ENCODE results near the gene TMEM176B.
"Not testable (repeated sequence)": the region's sequence is repeated elsewhere in the genome, so short reads cannot be mapped to it uniquely, and the experiment has no call there.

The TMEM176B gene

GRCh38 chr7:150820578-150821198, 20.5 kb upstream of the TMEM176B start:
- DNase-seq, result no peak

- no peak for DNase-seq
These were observed 20.0 kb upstream of the TMEM176B start for GRCh38 chr7:150820148-150820547.

GRCh38 chr7:150818971-150819370, 18.8 kb upstream of the TMEM176B start:
- DNase-seq, result no peak

- DNase-seq, result no peak
These were observed 14.3 kb upstream of the TMEM176B start for GRCh38 chr7:150814328-150815001.

- not testable (repeated sequence) for DNase-seq
These were observed 7.7 kb upstream of the TMEM176B start for GRCh38 chr7:150807616-150808438.

GRCh38 chr7:150806863-150807262, 6.7 kb upstream of the TMEM176B start:
- DNase-seq, result no peak

GRCh38 chr7:150806454-150806853, 6.3 kb upstream of the TMEM176B start:
- DNase-seq, result no peak

GRCh38 chr7:150805864-150806263, 5.7 kb upstream of the TMEM176B start:
- no peak for DNase-seq

- no peak for DNase-seq
These were observed 4.6 kb upstream of the TMEM176B start for GRCh38 chr7:150804802-150805201.

- no peak for DNase-seq
These were observed 3.1 kb upstream of the TMEM176B start for GRCh38 chr7:150803161-150803860.

GRCh38 chr7:150801946-150802771, 2.0 kb upstream of the TMEM176B start:
- no peak for DNase-seq

GRCh38 chr7:150801242-150801945, 1.2 kb upstream of the TMEM176B start:
- DNase-seq, result no peak

- peak; percentile 14 for DNase-seq
These were observed 547 bp upstream of the TMEM176B start, which contains the start of gene TMEM176A for GRCh38 chr7:150800581-150801241. Gene TMEM176A, plus strand, starts transcription at chr7:150800769. Its CDS starts 782 bp downstream, at chr7:150801551.

- no peak for DNase-seq
These were observed 1.0 kb downstream of the TMEM176B start for GRCh38 chr7:150799156-150799555.

GRCh38 chr7:150797661-150798060, 2.5 kb downstream of the TMEM176B start:
- DNase-seq, result no peak

- no peak for DNase-seq
These were observed 6.5 kb downstream of the TMEM176B start for GRCh38 chr7:150793569-150794238.

GRCh38 chr7:150791746-150792452, 8.3 kb downstream of the TMEM176B start:
- DNase-seq, result no peak

- DNase-seq, result no peak
These were observed 8.9 kb downstream of the TMEM176B start for GRCh38 chr7:150791304-150791703.

- no peak for DNase-seq
These were observed 9.6 kb downstream of the TMEM176B start for GRCh38 chr7:150790416-150791075.

Data from activated naive CD4-positive, alpha-beta T cell treated with Interleukin-2 at 50 U/mL for 16 hours (primary cell).